Measurements from ENCODE around the gene GNS. TPM values are rescaled to one million over a fixed set of nuclear protein-coding genes. Genes with fewer than 3 reads are reported as not detected.

GNS gene
- total and polyA plus RNA-seq, 2 of the 4 experiments (the other 2 are of a cell fraction): 60.4 to 80.7 TPM

- Histone ChIP-seq H3K4me2 (ENCODE audit: low read depth, low read length) (no peak overlapping the region), H4K91ac (ENCODE audit: insufficient read depth, low read depth, low read length) (no peak overlapping the region), H3K9me3 (ENCODE audit: control insufficient read depth, insufficient read depth, low read length) (no peaks in the 10 kb centered on the region), H4K20me1 (ENCODE audit: insufficient read depth, low read length) (peaks cover 43% of the 10 kb centered on the region; the same call in 1 of the 2 replicates), H3K4me1 (ENCODE audit: control insufficient read depth, insufficient read depth, low read length) (peaks cover 19% of the 10 kb centered on the region), H3K27ac (ENCODE audit: insufficient read depth, low read length) (no peak overlapping the region), H3K9me1 (ENCODE audit: insufficient read depth, low read length) (peaks cover 22% of the 10 kb centered on the region), H2AFZ (replicated peaks; ENCODE audit: low read length, poor library complexity) (no peak overlapping the region), H3K79me1 (ENCODE audit: low read depth in 1 of 2, low read length in 2 of 2) (peaks cover 39 to 91% of the 10 kb centered on the region in 2 experiments), H3K36me3 (ENCODE audit: control insufficient read depth, insufficient read depth, low read length) (no peaks in the 10 kb centered on the region), H2BK5ac (ENCODE audit: low read depth, low read length, poor library complexity, severe bottlenecking) (no peak overlapping the region), H3K9ac (ENCODE audit: low read depth, low read length) (no peak overlapping the region), H3K18ac (ENCODE audit: low read depth, low read length) (no peak overlapping the region), H2BK120ac (ENCODE audit: low read depth, low read length) (no peak overlapping the region), H4K8ac (ENCODE audit: low read depth in 2 of 2, low read length in 2 of 2) (no peak overlapping the region), H2BK20ac (ENCODE audit: low read depth, low read length) (no peak overlapping the region), H3K14ac (replicated peaks; ENCODE audit: low read depth, low read length) (no peak overlapping the region), H3K23ac (ENCODE audit: low read depth, low read length) (no peak overlapping the region), H3K56ac (ENCODE audit: extremely low read depth, insufficient read depth, low read length) (no peak overlapping the region), H2AK5ac (ENCODE audit: low read depth, low read length) (no peak overlapping the region), H2BK15ac (ENCODE audit: low read depth, low read length) (no peak overlapping the region), H3K4me3 (ENCODE audit: insufficient read depth, low read depth, low read length) (no peak overlapping the region), H3K27me3 (ENCODE audit: control insufficient read depth, insufficient read depth, low read length) (no peaks in the 10 kb centered on the region), H2AK9ac (replicated peaks; ENCODE audit: low read depth, low read length, poor library complexity) (no peak overlapping the region), H3K4ac (ENCODE audit: low read depth, low read length) (no peak overlapping the region), H4K5ac (ENCODE audit: low read depth, low read length) (no peak overlapping the region)
- DNase-seq (no peak), ATAC-seq (ENCODE audit: low read depth) (no peak)
- in situ Hi-C loops (cut with MboI; ENCODE audit: low sequenced_read_pairs) (no loop called here), dilution Hi-C loops (cut with HindIII; ENCODE audit: low sequenced_read_pairs, unreplicated experiment) (no loop called here), intact Hi-C loops (cut with micrococcal nuclease) (no loop called here)
- BruUV-seq (replicated peaks): no TSS peak
- no peak for TF ChIP-seq RAD21 (IDR thresholded peaks at IDR 0.05; ENCODE audit: low read length)
- no peak for TF ChIP-seq MAFK (IDR thresholded peaks at IDR 0.05; ENCODE audit: low read depth, low read length)
- no peak for TF ChIP-seq CTCF (conservative IDR thresholded peaks at IDR 0.05; ENCODE audit: low read depth, low read length)
- TF ChIP-seq USF2 (IDR thresholded peaks at IDR 0.05; ENCODE audit: low read depth, low read length): no peak
- no peak for TF ChIP-seq RCOR1 (IDR thresholded peaks at IDR 0.05; ENCODE audit: insufficient replicate concordance, low read length)
- no peak for TF ChIP-seq NFE2L2 (IDR thresholded peaks at IDR 0.05; ENCODE audit: low read depth, low read length)
- TF ChIP-seq MXI1 (IDR thresholded peaks at IDR 0.05; ENCODE audit: borderline replicate concordance, low read depth, low read length): no peak
- TF ChIP-seq SMC3 (IDR thresholded peaks at IDR 0.05; ENCODE audit: low read depth, low read length): no peak
- no peak for TF ChIP-seq MAZ (IDR thresholded peaks at IDR 0.05; ENCODE audit: borderline replicate concordance, low read depth, low read length)
- TF ChIP-seq CEBPB (IDR thresholded peaks at IDR 0.05; ENCODE audit: low read depth, low read length): no peak
- TF ChIP-seq BHLHE40 (IDR thresholded peaks at IDR 0.05; ENCODE audit: low read depth, low read length): no peak
- TF ChIP-seq ELK1 (IDR thresholded peaks at IDR 0.05; ENCODE audit: borderline replicate concordance, low read depth, low read length): no peak
- no peak for TF ChIP-seq FOS (IDR thresholded peaks at IDR 0.05; ENCODE audit: low read depth, low read length)
- CTCF ChIA-PET: no interaction called here
- POLR2A ChIA-PET (ENCODE audit: unreplicated experiment): no interaction called here
- no CpG with 5 or more reads among the region's 2 CpGs for WGBS, 2 experiments (ENCODE audit: extremely low coverage in 2 of 2, insufficient read length in 1 of 2)
Observed at GRCh38 chr12:64678248-64678647, 81.0 kb downstream of the GNS start.

Measured in IMR-90 (cell line).